NK-92 (cell line): ENCODE data around the gene DENND1A.
"Not testable (repeated sequence)": the region's sequence is repeated elsewhere in the genome, so short reads cannot be mapped to it uniquely, and the experiment has no call there.

Source experiments
- DNase-seq: peaks from one replicate; lab custom pipeline; 2025; ENCODE audit not compliant: unreplicated experiment; lab: John Stamatoyannopoulos, UW

Gene DENND1A

DNA sequence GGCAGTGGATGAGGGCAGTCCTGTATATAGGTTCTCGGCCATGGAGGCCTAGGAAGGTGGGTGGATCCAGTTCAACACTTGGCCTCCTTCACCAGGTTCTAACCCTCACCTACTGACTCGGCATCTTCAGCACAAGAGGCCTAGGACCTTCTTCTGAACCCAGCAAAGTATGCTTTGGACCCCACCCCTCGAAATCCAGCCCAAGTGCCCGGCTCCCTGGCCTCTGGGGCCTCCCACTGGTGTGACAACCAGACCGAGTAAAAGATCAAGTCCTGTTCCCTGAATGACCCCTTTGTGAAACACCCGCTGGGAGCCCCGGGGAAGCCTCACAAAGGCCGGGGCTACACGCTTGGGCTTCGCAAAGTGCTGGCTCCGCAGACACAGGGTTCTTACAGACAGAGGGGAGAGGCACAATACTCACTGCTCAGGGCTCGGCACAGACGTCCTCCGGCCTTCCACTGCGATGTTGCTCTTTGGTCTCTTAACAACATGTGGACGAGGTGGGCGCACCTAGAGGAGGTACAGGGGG lies 526.9 kb downstream of the DENND1A start:
- no peak for DNase-seq

- no peak for DNase-seq
These were observed 527.9 kb downstream of the DENND1A start for GRCh38 chr9:123401879-123402513.

- DNase-seq, result no peak
These were observed 528.9 kb downstream of the DENND1A start for GRCh38 chr9:123400926-123401503.

DNA sequence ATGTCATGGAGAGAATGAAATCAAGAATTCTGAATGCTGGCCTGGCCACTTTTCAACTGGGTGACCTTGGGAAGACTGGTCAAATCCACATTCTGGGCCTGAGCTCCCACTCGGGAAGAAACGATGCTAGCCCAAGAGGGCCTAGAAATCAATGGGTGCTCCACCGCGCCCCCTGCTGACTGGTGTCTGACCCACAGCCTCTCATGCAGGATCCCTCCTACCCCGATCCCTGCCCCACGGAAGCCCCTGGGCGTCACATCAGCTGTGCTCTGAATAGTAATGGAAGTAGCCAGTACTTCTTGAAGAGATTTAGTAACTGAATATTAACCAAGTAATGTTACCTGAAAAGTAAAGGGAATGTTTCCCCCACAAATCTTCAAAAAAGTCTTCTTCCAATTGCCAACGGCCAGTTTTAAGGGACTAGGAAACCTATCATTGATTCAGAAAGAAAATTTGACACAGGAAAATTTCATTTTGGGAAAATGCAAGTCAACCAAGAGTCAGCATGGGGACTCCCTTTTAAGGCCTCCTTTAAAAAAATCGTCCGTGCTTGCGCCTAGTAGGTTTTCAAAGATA lies 530.0 kb downstream of the DENND1A start:
- no peak for DNase-seq

- not testable (repeated sequence) for DNase-seq
These were observed 531.0 kb downstream of the DENND1A start for GRCh38 chr9:123398938-123399337.

DNA sequence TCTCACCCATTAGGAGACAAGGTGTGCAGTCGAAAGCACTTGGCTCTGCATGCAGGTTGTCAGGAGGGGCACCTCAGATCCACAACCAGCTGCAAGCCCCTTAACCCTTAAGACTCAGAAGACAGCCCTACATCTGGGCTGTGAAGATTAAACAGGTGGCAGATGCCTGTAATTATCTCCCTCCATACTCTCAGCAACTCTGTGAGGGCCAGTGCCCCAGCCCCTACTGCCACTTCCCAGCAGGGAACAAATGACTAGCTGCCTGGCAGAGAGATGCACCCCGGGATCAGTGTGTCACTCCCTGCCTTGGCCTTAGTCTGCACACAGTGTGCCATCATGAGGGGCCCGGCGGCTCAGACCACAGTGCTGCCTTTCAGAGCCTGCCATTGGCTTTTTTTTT lies 532.0 kb downstream of the DENND1A start:
- no peak for DNase-seq

GRCh38 chr9:123395689-123396511 lies 534.0 kb downstream of the DENND1A start:
- DNase-seq, result no peak

- DNase-seq, result no peak
These were observed 534.6 kb downstream of the DENND1A start for GRCh38 chr9:123395276-123395688.

DNA sequence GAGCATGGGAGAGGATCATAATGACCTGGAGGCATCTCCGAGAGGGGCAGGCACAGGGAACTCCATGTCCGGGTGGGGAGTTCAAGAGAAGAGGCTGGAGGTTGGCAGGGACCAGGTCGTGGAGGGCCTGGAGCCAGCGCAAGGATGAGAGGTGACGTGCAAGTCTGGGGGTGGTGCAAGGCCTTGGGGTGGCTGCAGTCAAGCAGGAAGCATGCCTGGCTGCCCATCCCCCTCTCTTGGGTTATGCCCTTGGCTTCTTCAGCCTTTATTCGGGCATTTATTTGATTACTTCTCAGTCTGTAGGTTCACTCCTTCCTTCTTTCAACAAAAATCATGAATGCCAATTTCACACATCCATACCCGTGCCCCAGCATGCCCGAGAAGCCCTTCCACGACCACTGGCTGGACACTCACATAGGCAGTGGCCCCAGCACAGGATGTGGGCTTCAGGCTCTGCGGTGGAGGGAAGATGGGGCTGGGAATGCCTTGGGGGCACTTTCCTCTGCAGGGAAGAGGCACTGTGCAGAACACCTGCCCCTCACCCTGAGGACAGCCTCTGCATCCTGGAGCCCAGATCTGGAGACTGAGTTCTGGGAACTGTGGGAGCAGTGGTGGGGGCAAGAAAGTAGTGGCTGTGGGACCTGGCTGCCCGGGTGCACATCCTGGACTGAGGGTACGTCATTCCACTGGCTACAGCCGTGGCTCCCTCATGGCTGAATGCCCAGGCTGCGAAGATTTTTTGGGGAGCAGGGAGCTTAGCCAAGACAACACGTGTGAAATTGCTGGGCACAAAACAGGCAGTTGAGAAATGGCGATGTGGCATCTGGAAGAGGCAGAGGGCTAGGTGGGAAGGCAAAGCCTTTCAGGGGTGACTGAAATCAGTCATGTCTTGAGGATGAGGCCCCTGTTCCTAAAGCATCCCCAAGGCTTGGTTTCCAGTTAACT lies 535.4 kb downstream of the DENND1A start:
- no peak for DNase-seq

DNA sequence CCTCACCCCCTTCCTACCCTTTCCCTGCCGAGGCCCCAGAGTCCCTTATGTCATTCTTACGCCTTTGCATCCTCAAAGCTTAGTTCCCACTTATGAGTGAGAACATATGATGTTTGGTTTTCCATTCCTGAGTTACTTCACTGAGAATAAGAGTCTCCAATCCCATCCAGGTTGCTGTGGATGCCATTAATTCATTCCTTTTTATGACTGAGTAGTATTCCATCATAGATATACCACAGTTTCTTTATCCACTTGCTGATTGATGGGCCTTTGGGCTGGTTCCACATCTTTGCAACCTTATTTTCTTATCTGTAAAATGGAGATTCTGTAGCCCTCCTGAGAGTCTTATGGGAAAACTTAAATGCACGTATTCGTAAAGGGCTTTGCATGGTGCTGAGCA lies 537.1 kb downstream of the DENND1A start:
- DNase-seq, result no peak

- no peak for DNase-seq
These were observed 538.0 kb downstream of the DENND1A start for GRCh38 chr9:123391946-123392345.

DNA sequence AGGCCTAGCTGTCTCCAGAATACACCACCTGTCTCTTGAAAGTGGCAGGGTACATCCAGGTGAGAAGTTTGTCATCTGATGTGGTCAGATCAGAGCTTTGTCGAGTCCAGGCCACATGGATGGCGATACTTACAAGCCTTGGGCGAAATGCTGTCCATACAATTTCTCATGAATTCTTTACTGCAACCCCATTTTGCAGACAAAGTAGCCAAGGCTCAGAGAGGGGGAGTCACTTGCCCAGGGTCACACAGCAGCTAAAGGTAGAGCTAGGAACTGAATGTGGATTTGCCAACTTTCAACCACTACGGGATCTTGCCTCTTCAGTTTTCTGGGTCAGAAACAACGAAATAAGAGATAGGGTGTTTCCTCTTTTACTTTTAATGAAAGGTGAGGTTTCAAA lies 538.7 kb downstream of the DENND1A start:
- no peak for DNase-seq

- DNase-seq, result no peak
These were observed 539.4 kb downstream of the DENND1A start for GRCh38 chr9:123390337-123391135.

GRCh38 chr9:123389698-123390097 lies 540.2 kb downstream of the DENND1A start:
- DNase-seq, result no peak

DNA sequence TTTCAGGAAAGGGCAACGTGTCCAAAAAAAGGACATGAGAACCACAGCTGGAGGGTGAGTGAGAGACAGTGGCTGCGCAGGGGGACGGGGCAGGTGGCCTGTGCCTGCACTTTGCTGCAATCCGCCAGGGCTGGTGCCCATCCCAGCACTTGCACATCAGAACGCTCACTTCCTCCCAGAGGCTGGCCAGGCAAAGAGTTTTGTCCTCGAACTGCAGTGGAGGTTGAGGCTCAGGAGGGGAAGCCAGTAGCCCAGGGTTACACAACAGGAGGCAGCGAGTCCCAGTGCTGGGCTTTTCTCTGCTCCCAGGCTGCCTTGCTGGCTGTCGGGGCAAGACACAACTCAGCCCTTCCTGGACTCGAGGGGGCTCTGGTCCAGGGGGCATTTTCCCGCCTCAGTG lies 540.9 kb downstream of the DENND1A start:
- DNase-seq, result no peak

DNA sequence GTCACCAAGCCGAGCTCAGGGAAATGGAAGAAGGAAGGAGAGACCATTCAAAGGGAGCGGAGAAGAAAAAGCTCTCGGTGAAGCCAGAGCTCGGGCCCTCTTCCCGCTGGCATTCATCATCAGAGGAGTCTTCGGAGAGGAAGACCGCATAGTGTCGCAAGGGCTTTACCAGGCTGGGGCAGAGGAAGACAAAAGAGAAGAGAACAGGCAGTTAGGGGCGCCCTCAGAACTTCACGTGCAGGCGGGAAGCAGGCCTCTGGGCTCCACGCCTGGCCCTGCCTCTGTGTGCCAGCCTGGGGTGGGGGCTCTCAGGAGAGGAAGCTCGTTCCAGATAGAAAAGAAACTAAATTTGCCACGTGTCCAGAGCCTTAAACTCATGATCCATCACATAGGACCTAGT lies 542.2 kb downstream of the DENND1A start:
- DNase-seq, result no peak

- DNase-seq, result no peak
These were observed 546.3 kb downstream of the DENND1A start for GRCh38 chr9:123383512-123384170.

GRCh38 chr9:123382653-123383511 lies 547.0 kb downstream of the DENND1A start:
- no peak for DNase-seq
